Measurements from ENCODE around the gene MICU2. TPM values are rescaled to one million over a fixed set of nuclear protein-coding genes. Genes with fewer than 3 reads are reported as not detected.

Gene MICU2
- polyA plus RNA-seq (223 TPM in 2 replicates), polyA minus RNA-seq (179 and 195 TPM in 2 replicates)

DNA sequence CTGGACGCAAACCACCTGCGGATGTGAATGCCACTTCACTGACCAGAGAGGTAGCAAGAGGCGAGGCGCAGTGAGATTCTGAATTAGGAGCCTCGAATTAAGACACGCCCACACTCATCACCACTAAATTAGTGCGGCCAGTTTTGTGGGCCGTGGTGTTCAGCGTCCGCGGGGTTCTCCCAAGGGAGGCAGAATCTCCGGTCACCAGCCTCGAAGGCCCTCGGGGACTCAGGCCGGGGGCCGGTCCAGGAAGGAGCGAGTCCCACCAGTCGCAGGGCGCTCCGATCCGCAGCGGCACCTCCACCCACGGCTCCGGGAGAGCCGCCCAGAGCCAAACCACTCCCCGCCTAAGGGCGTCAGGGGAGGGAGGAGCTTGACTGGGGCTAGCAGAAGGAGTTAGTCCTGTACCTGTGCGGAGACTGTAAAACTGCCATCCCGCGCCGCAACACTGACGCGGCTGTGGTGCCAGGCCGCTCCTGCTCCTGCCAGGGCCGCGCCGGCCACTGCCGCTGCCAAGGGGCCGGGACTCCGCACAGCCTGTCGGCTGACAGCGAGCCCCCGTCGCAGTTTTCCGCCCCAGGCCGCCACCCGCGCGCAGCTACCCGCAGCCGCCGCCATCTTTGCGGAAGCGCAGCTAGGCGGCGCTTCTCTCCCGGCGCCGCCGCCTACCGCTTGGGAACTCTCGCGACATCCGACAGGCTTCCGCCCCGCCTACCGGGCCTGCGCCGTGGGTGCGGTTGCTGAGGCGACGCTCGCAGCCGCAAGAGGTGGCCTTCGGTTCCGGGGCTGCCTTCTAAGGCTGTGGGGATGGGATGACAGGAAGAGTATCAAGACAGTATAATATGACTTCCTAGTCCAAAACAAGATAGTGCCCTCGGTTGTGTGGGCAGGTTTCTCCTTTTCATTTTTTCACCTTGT, at the start of gene MICU2:
Gene MICU2 (minus strand): TSS at position 640 of the 918 bp plus-strand sequence. CDS start 22 bp downstream, at position 618.
- TF ChIP-seq SMC3 (conservative IDR thresholded peaks at IDR 0.05; ENCODE audit: poor library complexity): peak; percentile 54
- TF ChIP-seq POLR2AphosphoS5 (IDR thresholded peaks at IDR 0.05): peak; percentile 96
- TF ChIP-seq, protein P1, sequence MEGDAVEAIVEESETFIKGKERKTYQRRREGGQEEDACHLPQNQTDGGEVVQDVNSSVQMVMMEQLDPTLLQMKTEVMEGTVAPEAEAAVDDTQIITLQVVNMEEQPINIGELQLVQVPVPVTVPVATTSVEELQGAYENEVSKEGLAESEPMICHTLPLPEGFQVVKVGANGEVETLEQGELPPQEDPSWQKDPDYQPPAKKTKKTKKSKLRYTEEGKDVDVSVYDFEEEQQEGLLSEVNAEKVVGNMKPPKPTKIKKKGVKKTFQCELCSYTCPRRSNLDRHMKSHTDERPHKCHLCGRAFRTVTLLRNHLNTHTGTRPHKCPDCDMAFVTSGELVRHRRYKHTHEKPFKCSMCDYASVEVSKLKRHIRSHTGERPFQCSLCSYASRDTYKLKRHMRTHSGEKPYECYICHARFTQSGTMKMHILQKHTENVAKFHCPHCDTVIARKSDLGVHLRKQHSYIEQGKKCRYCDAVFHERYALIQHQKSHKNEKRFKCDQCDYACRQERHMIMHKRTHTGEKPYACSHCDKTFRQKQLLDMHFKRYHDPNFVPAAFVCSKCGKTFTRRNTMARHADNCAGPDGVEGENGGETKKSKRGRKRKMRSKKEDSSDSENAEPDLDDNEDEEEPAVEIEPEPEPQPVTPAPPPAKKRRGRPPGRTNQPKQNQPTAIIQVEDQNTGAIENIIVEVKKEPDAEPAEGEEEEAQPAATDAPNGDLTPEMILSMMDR (IDR thresholded peaks at IDR 0.05; ENCODE audit: poor library complexity, severe bottlenecking): peak; percentile 58
- TF ChIP-seq EP300 (conservative IDR thresholded peaks at IDR 0.05; ENCODE audit: poor library complexity, severe bottlenecking): peak; percentile 78
- peak; percentile 51 for TF ChIP-seq RAD21 (conservative IDR thresholded peaks at IDR 0.05)
- TF ChIP-seq EZH2 (IDR thresholded peaks at IDR 0.05; ENCODE audit: borderline replicate concordance, insufficient read depth, low read length, poor library complexity, severe bottlenecking): no peak
- peak; percentile 89 for TF ChIP-seq MXI1 (conservative IDR thresholded peaks at IDR 0.05; ENCODE audit: poor library complexity, severe bottlenecking)
- TF ChIP-seq, protein P2, sequence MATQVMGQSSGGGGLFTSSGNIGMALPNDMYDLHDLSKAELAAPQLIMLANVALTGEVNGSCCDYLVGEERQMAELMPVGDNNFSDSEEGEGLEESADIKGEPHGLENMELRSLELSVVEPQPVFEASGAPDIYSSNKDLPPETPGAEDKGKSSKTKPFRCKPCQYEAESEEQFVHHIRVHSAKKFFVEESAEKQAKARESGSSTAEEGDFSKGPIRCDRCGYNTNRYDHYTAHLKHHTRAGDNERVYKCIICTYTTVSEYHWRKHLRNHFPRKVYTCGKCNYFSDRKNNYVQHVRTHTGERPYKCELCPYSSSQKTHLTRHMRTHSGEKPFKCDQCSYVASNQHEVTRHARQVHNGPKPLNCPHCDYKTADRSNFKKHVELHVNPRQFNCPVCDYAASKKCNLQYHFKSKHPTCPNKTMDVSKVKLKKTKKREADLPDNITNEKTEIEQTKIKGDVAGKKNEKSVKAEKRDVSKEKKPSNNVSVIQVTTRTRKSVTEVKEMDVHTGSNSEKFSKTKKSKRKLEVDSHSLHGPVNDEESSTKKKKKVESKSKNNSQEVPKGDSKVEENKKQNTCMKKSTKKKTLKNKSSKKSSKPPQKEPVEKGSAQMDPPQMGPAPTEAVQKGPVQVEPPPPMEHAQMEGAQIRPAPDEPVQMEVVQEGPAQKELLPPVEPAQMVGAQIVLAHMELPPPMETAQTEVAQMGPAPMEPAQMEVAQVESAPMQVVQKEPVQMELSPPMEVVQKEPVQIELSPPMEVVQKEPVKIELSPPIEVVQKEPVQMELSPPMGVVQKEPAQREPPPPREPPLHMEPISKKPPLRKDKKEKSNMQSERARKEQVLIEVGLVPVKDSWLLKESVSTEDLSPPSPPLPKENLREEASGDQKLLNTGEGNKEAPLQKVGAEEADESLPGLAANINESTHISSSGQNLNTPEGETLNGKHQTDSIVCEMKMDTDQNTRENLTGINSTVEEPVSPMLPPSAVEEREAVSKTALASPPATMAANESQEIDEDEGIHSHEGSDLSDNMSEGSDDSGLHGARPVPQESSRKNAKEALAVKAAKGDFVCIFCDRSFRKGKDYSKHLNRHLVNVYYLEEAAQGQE (IDR thresholded peaks at IDR 0.05; ENCODE audit: borderline replicate concordance): peak; percentile 96
- peak; percentile 98 for TF ChIP-seq TAF1 (IDR thresholded peaks at IDR 0.05; ENCODE audit: low read depth)
- peaks cover 28% of the 10 kb centered on the region for H3K79me2 ChIP-seq (replicated peaks; ENCODE audit: insufficient read depth, low read length)

DNA sequence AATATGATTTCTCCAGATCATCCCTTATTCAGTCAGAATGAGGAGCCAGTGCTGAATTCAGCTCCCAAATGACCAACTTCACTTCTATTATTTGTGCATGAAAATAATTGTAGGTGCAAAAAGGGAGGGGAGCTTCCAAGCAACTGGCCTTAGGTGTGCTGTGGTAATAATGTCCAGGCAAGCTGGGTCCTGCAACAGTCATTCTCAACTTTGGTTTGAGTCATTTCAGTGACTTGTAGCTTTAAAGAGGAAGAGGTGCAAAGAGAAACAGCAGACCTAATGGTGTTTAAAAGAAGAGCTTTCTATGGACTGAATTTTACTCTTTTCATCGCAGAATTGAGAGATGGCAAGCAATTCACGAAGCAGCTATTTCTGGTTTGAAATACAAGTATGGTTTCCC, 37.7 kb upstream of the MICU2 start:
- Histone ChIP-seq H3K27me3 (ENCODE audit: insufficient read depth, low read depth, low read length) (no peaks in the 10 kb centered on the region), H3K9me2 (ENCODE audit: insufficient read depth, low read length) (no peaks in the 10 kb centered on the region), H3K4me2 (ENCODE audit: low read length) (no peak overlapping the region), H4K20me1 (ENCODE audit: insufficient read depth) (no peaks in the 10 kb centered on the region), H3K36me3 (ENCODE audit: insufficient read depth, low read length) (no peaks in the 10 kb centered on the region), H3F3A (ENCODE audit: insufficient read depth, low read length, poor library complexity, severe bottlenecking) (peaks cover 4% of the 10 kb centered on the region), H3K9ac (ENCODE audit: low read length) (no peak overlapping the region), H2AFZ (ENCODE audit: low read depth, low read length) (no peak overlapping the region), H3K9me3 (ENCODE audit: low read length) (no peaks in the 10 kb centered on the region), H3K79me2 (replicated peaks; ENCODE audit: insufficient read depth, low read length) (no peaks in the 10 kb centered on the region), H3K27ac (ENCODE audit: low read length) (no peak overlapping the region), H3K4me3 (ENCODE audit: low read length) (no peak overlapping the region)
- TF ChIP-seq RAD21 (conservative IDR thresholded peaks at IDR 0.05): no peak
- no peak for TF ChIP-seq EZH2 (IDR thresholded peaks at IDR 0.05; ENCODE audit: borderline replicate concordance, insufficient read depth, low read length, poor library complexity, severe bottlenecking)
- TF ChIP-seq MXI1 (conservative IDR thresholded peaks at IDR 0.05; ENCODE audit: poor library complexity, severe bottlenecking): no peak
- TF ChIP-seq, protein P2 (IDR thresholded peaks at IDR 0.05; ENCODE audit: borderline replicate concordance): no peak
- TF ChIP-seq POLR2AphosphoS5 (IDR thresholded peaks at IDR 0.05): no peak
- no peak for TF ChIP-seq TAF1 (IDR thresholded peaks at IDR 0.05; ENCODE audit: low read depth)
- no peak for TF ChIP-seq EP300 (conservative IDR thresholded peaks at IDR 0.05; ENCODE audit: poor library complexity, severe bottlenecking)
- TF ChIP-seq, protein P1 (IDR thresholded peaks at IDR 0.05; ENCODE audit: poor library complexity, severe bottlenecking): no peak
- no peak for TF ChIP-seq SMC3 (conservative IDR thresholded peaks at IDR 0.05; ENCODE audit: poor library complexity)

More for the DNA sequence above, at the start of gene MICU2:
- H2AFZ ChIP-seq (ENCODE audit: low read depth, low read length): peak within 1 kb of the TSS; percentile 92
- peak within 1 kb of the TSS; percentile 91 for H3K4me2 ChIP-seq (ENCODE audit: low read length)
- H3F3A ChIP-seq (ENCODE audit: insufficient read depth, low read length, poor library complexity, severe bottlenecking): no peaks in the 10 kb centered on the region
- no peaks in the 10 kb centered on the region for H3K27me3 ChIP-seq (ENCODE audit: insufficient read depth, low read depth, low read length)
- peak within 1 kb of the TSS; percentile 93 for H3K9ac ChIP-seq (ENCODE audit: low read length)
- H3K9me3 ChIP-seq (ENCODE audit: low read length): no peaks in the 10 kb centered on the region
- peak within 1 kb of the TSS; percentile 93 for H3K27ac ChIP-seq (ENCODE audit: low read length)
- H4K20me1 ChIP-seq (ENCODE audit: insufficient read depth): no peaks in the 10 kb centered on the region
- no peaks in the 10 kb centered on the region for H3K36me3 ChIP-seq (ENCODE audit: insufficient read depth, low read length)
- H3K9me2 ChIP-seq (ENCODE audit: insufficient read depth, low read length): no peaks in the 10 kb centered on the region
- H3K4me3 ChIP-seq (ENCODE audit: low read length): peak within 1 kb of the TSS; percentile 71

Measured in neural cell (in vitro differentiated cells).